Cardiac ventricle fibroblast (primary cell): ENCODE measurements around the gene SIRPB2. TPM values are rescaled to one million over a fixed set of nuclear protein-coding genes. Genes with fewer than 3 reads are reported as not detected.

ENCODE experiments used
- total RNA-seq: library from RNA; depleted of rRNA; stranded (reverse); fragments of >200 nt; gene quantifications from 2 replicates; pipeline ENCODE4 v1.2.3, GENCODE V29; 2015

Gene SIRPB2
- total RNA-seq: not detected in 2 replicates

GRCh38 chr20:1491281-1491840 lies at the start of gene SIRPB2:
SIRPB2 (minus strand) TSS chr20:1491420; CDS start chr20:1491359, 61 bp downstream.

DNA sequence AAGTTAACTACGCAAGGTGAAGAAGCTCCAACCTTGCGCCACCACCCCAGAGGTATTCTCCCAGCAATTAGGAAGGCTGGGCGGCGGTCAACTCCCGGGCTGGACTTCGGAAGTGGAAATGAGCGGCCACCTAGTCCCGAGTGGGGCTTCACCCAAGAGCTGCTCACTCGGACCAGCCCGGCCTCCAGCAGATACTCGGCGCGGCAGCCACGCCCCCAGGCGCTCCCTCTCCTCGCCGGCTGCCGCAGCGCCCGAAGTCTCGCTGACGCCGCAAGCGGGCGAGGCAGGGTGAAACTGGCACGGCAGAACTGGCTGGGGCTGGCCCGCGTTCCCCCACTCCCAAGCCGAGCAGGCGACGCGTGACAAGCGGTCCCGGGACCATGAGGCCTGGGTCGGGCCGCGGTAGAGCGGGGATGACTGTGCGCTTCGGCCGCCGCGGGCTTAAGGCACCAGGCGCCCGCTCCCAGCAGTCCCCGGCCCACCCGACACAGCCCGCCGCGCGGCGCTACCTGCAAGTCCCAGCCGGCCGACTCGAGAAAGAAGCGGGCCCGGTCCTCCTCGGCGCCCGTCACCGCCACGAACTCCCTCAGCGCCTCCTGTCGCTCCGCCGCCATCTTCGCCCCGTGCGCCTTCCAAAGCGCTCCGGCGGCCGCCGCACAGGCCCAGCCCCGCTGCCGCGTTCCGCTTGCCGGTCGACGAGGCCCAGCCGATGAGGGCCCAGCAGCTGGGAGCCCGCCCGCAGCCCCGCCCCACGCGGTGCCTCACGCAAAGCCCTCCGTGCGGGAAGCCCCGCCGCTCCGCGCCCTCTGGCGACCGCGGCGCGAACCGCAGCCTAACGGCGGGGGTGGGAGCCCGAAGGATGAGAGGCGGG lies 24.8 kb downstream of the SIRPB2 start, which contains the start of gene NSFL1C:
Gene NSFL1C, minus strand, starts transcription at position 639 of the 871 bp plus-strand sequence. Its CDS starts 25 bp downstream, at position 614.

Other genes with a start within 250 kb of the SIRPB2 start
- gene SNPH, start 225.1 kb downstream of the SIRPB2 start, total RNA-seq: 3.4 and 3.9 TPM in 2 replicates
- 2.6 and 4.7 TPM in 2 replicates for gene SDCBP2, start 162.3 kb downstream of the SIRPB2 start, total RNA-seq
- 148 and 164 TPM in 2 replicates for gene FKBP1A, start 98.4 kb downstream of the SIRPB2 start, total RNA-seq
- 27.3 and 27.9 TPM in 2 replicates for gene NSFL1C, start 24.6 kb downstream of the SIRPB2 start, total RNA-seq
- not detected in 2 replicates for gene SIRPD, start 66.3 kb upstream of the SIRPB2 start, total RNA-seq
- 1.5 and 1.7 TPM in 2 replicates for gene SIRPB1, start 128.6 kb upstream of the SIRPB2 start, total RNA-seq
- not detected in 2 replicates for gene SIRPG, start 166.4 kb upstream of the SIRPB2 start, total RNA-seq